H1 (cell line): ENCODE results near the gene GPC4. TPM values are rescaled to one million over a fixed set of nuclear protein-coding genes. Genes with fewer than 3 reads are reported as not detected.

Experiments
- CTCF ChIA-PET: fragments of 300-600 bp; sonication (Branson Sonifier 250); formaldehyde crosslinking; loops from one replicate; lab custom pipeline; 2021; ENCODE audit not compliant: partially characterized antibody; lab: Charles Lee
- POLR2A ChIA-PET: fragments of 300-600 bp; sonication (Branson Sonifier 250); formaldehyde crosslinking; loops from one replicate; lab custom pipeline; 2021; ENCODE audit warnings: inconsistent platforms; ENCODE audit not compliant: partially characterized antibody; lab: Charles Lee
- DNase-seq, 2 experiments: peaks; one replicate each; pipeline versions ENCODE4 v3.0.0 to v3.0.0-alpha.2; 2010 to 2022; ENCODE audit warnings: low spot score in 2 of 2, low read depth in 1 of 2, mixed read lengths in 1 of 2
- FAIRE-seq: peaks from 2 replicates; lab custom pipeline; 2011; peaks lifted over from hg19 to GRCh38; lab: Jason Lieb, UNC
- H2AFZ ChIP-seq: 2 replicates; pipeline ENCODE4 v1.8.1; 2012; ENCODE audit warnings: low read length, inconsistent platforms
- H2AK5ac ChIP-seq: 2 replicates; pipeline ENCODE4 v1.6.1; 2013; ENCODE audit warnings: low read depth, low read length
- H2BK120ac ChIP-seq: replicated peaks from 2 replicates; pipeline ENCODE3; 2013; ENCODE audit warnings: low read depth, low read length, inconsistent platforms
- H2BK12ac ChIP-seq: 2 replicates; pipeline ENCODE4 v1.6.1; 2013; ENCODE audit warnings: low read depth, low read length
- H2BK15ac ChIP-seq: 2 replicates; pipeline ENCODE4 v1.6.1; 2013; ENCODE audit warnings: low read length
- H2BK20ac ChIP-seq: 2 replicates; pipeline ENCODE4 v1.6.1; 2013; ENCODE audit warnings: low read length
- H2BK5ac ChIP-seq: 2 replicates; pipeline ENCODE4 v1.6.1; 2013; ENCODE audit warnings: low read depth, low read length
- H3K14ac ChIP-seq: 2 replicates; pipeline ENCODE4 v1.6.1; 2013; ENCODE audit warnings: inconsistent platforms; ENCODE audit not compliant: insufficient read length
- H3K18ac ChIP-seq: 2 replicates; pipeline ENCODE4 v1.6.1; 2013; ENCODE audit warnings: low read length; ENCODE audit errors: extremely low read depth
- H3K23ac ChIP-seq: 2 replicates; pipeline ENCODE4 v1.6.1; 2013; ENCODE audit warnings: inconsistent platforms; ENCODE audit not compliant: insufficient read length
- H3K23me2 ChIP-seq: 2 replicates; pipeline ENCODE4 v1.6.1; 2013; ENCODE audit warnings: low read depth, low read length
- H3K27ac ChIP-seq: 2 replicates; pipeline ENCODE4 v1.6.1; 2011; ENCODE audit warnings: low read depth, low read length, inconsistent platforms
- H3K27me3 ChIP-seq, 4 experiments: replicated peaks in 1 of 4; 1 replicate in 1 of 4; 2 replicates in 3 of 4; pipeline versions ENCODE4 v1.6.1 to v1.8.1; 2011 to 2013; ENCODE audit warnings: low read length in 3 of 4, mild to moderate bottlenecking in 3 of 4, inconsistent platforms in 2 of 4, mixed read lengths in 2 of 4, moderate library complexity in 1 of 4; ENCODE audit not compliant: control insufficient read depth in 3 of 4, insufficient read depth in 3 of 4; ENCODE audit errors: extremely low read depth in 1 of 4
- H3K36me3 ChIP-seq, 4 experiments: 2 replicates each; pipeline versions ENCODE4 v1.6.1 to v1.8.1; 2011 to 2013; ENCODE audit warnings: mild to moderate bottlenecking in 4 of 4, low read length in 3 of 4, moderate library complexity in 2 of 4, control low read depth in 1 of 4, inconsistent platforms in 1 of 4; ENCODE audit not compliant: insufficient read depth in 4 of 4, control insufficient read depth in 2 of 4
- H3K4ac ChIP-seq: replicated peaks from 2 replicates; pipeline ENCODE3; 2013; ENCODE audit warnings: low read length, low read depth, mixed read lengths, inconsistent platforms; ENCODE audit not compliant: insufficient read length
- H3K4me1 ChIP-seq, 4 experiments: replicated peaks in 1 of 4; 1 replicate in 1 of 4; 2 replicates in 3 of 4; pipeline versions ENCODE4 v1.6.1 to v1.8.1; 2011 to 2013; ENCODE audit warnings: low read length in 3 of 4, inconsistent platforms in 2 of 4, mixed read lengths in 1 of 4; ENCODE audit not compliant: insufficient read depth in 4 of 4, control insufficient read depth in 3 of 4
- H3K4me2 ChIP-seq, 2 experiments: 2 replicates each; pipeline versions ENCODE4 v1.6.1 to v1.8.1; 2011 to 2013; ENCODE audit warnings: low read depth in 2 of 2, low read length in 2 of 2, control low read depth in 1 of 2, inconsistent platforms in 1 of 2, mild to moderate bottlenecking in 1 of 2; ENCODE audit not compliant: insufficient read depth in 1 of 2
- H3K4me3 ChIP-seq, 4 experiments: fragments of 200-600, 300-600 bp in 1 of 4; sonication (generic), shearing (Covaris generic), sonication (Bioruptor Twin) in 1 of 4; 2 replicates each; pipeline versions ENCODE4 v1.5.1 to v1.8.1; 2011 to 2016; ENCODE audit warnings: low read length in 4 of 4, low read depth in 3 of 4, control low read depth in 2 of 4, inconsistent platforms in 2 of 4, mild to moderate bottlenecking in 2 of 4, mixed read lengths in 1 of 4, moderate library complexity in 1 of 4; ENCODE audit not compliant: insufficient read depth in 2 of 4; ENCODE audit errors: extremely low read depth in 1 of 4
- H3K56ac ChIP-seq: replicated peaks from 2 replicates; pipeline ENCODE3; 2013; ENCODE audit warnings: low read depth, mild to moderate bottlenecking, mixed read lengths, low read length, inconsistent platforms; ENCODE audit not compliant: insufficient read length
- H3K79me1 ChIP-seq: 2 replicates; pipeline ENCODE4 v1.6.1; 2013; ENCODE audit warnings: low read depth, low read length, control low read depth
- H3K79me2 ChIP-seq, 2 experiments: 2 replicates each; pipeline versions ENCODE4 v1.6.1 to v1.8.1; 2012 to 2013; ENCODE audit warnings: low read length in 2 of 2, mild to moderate bottlenecking in 2 of 2, inconsistent platforms in 1 of 2; ENCODE audit not compliant: insufficient read depth in 2 of 2, control insufficient read depth in 1 of 2
- H3K9ac ChIP-seq, 4 experiments: replicated peaks in 1 of 4; 1 replicate in 1 of 4; 2 replicates in 3 of 4; pipeline versions ENCODE4 v1.6.1 to v1.8.1; 2011 to 2013; ENCODE audit warnings: low read depth in 3 of 4, low read length in 3 of 4, control low read depth in 2 of 4, mild to moderate bottlenecking in 2 of 4, moderate library complexity in 2 of 4, inconsistent platforms in 1 of 4; ENCODE audit errors: extremely low read depth in 1 of 4
- H3K9me3 ChIP-seq, 2 experiments: 2 replicates each; pipeline versions ENCODE4 v1.6.1 to v1.8.1; 2012 to 2013; ENCODE audit warnings: mild to moderate bottlenecking in 2 of 2, moderate library complexity in 2 of 2, control low read depth in 1 of 2, inconsistent platforms in 1 of 2, low read depth in 1 of 2, low read length in 1 of 2, mixed read lengths in 1 of 2; ENCODE audit not compliant: insufficient read depth in 2 of 2
- H4K20me1 ChIP-seq, 2 experiments: replicated peaks in 1 of 2; 2 replicates each; pipeline versions ENCODE3 to v1.8.1; 2011 to 2013; ENCODE audit warnings: inconsistent platforms in 2 of 2, low read length in 2 of 2, mild to moderate bottlenecking in 1 of 2; ENCODE audit not compliant: insufficient read depth in 2 of 2, control insufficient read depth in 1 of 2
- H4K5ac ChIP-seq: 2 replicates; pipeline ENCODE4 v1.6.1; 2013; ENCODE audit warnings: low read length, low read depth, mixed read lengths, inconsistent platforms; ENCODE audit not compliant: insufficient read length
- H4K8ac ChIP-seq: 2 replicates; pipeline ENCODE4 v1.8.0; 2013; ENCODE audit warnings: mild to moderate bottlenecking, moderate library complexity, low read length, inconsistent platforms; ENCODE audit not compliant: insufficient read depth; ENCODE audit errors: extremely low read depth
- H4K91ac ChIP-seq: replicated peaks from 2 replicates; pipeline ENCODE3; 2013; ENCODE audit warnings: low read length, mixed read lengths, inconsistent platforms; ENCODE audit not compliant: insufficient read length
- EP300 ChIP-seq, 2 experiments: IDR thresholded peaks; 1 replicate in 1 of 2; 2 replicates in 1 of 2; pipeline ENCODE4 v1.6.1; 2011 to 2012; ENCODE audit warnings: low read depth in 2 of 2, low read length in 2 of 2, mild to moderate bottlenecking in 2 of 2, borderline replicate concordance in 1 of 2, inconsistent platforms in 1 of 2, moderate library complexity in 1 of 2
- polyA plus RNA-seq, 7 experiments: library from polyadenylated mRNA; depleted of rRNA in 3 of 7; stranded (reverse) in 5 of 7; unstranded in 2 of 7; fragments of >200 nt in 5 of 7; fragments of 200-250 nt in 2 of 7; gene quantifications; 1 replicate in 5 of 7; 2 replicates in 1 of 7; 4 replicates in 1 of 7; pipeline versions ENCODE4 v1.2.1 to v1.2.3, GENCODE V29; 2011 to 2013; ENCODE audit warnings: missing spikeins in 2 of 7, mixed read lengths in 2 of 7
- total RNA-seq: library from RNA; stranded (reverse); fragmentation: NEBNext Ultra II Directional; extraction: Animal tissue kit (Norgen Biotek cat#: 25700); gene quantifications from 2 replicates; pipeline ENCODE4 v1.2.1, GENCODE V29; 2021

GPC4 gene
- total and polyA plus RNA-seq, 2 of the 8 experiments (the other 6 are each of a cell fraction or from before 2014, with no cell fraction given) = 46.8 to 230 TPM

DNA sequence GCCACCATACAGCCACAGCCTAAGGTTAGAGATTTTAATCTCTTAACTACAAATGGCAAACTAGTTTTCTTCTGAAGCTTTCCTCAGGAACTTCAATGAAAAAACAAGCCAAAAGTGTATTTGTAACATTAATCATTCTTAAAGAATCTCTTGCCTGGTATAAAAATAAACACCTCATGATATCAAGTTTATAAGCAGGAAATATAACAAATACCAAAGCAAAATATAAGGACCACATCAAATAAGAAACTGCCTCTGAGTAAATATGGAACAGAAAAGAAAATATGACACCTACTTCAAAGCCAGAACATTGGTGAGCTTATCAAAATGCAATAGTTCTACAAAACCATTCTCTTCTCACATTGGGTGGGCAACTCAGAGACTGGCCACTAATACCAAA, 89.9 kb downstream of the GPC4 start:
- Histone ChIP-seq H3K4ac (no peak overlapping the region), H3K27ac (no peak overlapping the region), H3K36me3 (peaks cover 0 to 25% (median 7%) of the 10 kb centered on the region in 4 experiments; a peak in 3 of 8 replicates), H2BK20ac (no peak overlapping the region), H2AK5ac (no peak overlapping the region), H3K18ac (no peak overlapping the region), H3K56ac (no peak overlapping the region), H3K27me3 (no peaks in the 10 kb centered on the region), H3K4me1 (0 out of 7 replicates have a peak, but pooled peaks cover 0 to 3% (median 0%) of the 10 kb centered on the region in 4 experiments), H2BK12ac (no peak overlapping the region), H2BK5ac (no peak overlapping the region), H2BK15ac (no peak overlapping the region), H4K8ac (no peak overlapping the region), H3K4me2 (no peak overlapping the region), H4K5ac (no peak overlapping the region), H3K79me2 (peaks cover 0 to 73% of the 10 kb centered on the region in 2 experiments; a peak in 2 of 4 replicates), H3K23ac (no peak overlapping the region), H3K79me1 (no peaks in the 10 kb centered on the region; the same call in 1 of the 2 replicates), H3K23me2 (no peaks in the 10 kb centered on the region; the same call in 1 of the 2 replicates), H4K20me1 (peaks cover 0 to 2% of the 10 kb centered on the region in 2 experiments), H3K9ac (no peak overlapping the region), H3K9me3 (no peaks in the 10 kb centered on the region), H4K91ac (no peak overlapping the region), H2BK120ac (no peak overlapping the region), H3K4me3 (no peak overlapping the region), H2AFZ (no peak overlapping the region), H3K14ac (no peak overlapping the region)
- DNase-seq = no peak
- TF ChIP-seq EP300 (IDR thresholded peaks at IDR 0.05; ENCODE audit: borderline replicate concordance in 1 of 2, low read depth in 2 of 2, low read length in 2 of 2) = no peak
- no peak for FAIRE-seq
- ChIA-PET POLR2A (no interaction called here), CTCF (interaction anchor here (0.5 to 2.5 kb wide), 3 partner anchors 10 to 56 kb away, joined by 3 to 9 read pairs (median 3); no protein-coding TSS in a partner anchor)
